Measurements from ENCODE around the gene CABLES2.

Gene CABLES2

DNA sequence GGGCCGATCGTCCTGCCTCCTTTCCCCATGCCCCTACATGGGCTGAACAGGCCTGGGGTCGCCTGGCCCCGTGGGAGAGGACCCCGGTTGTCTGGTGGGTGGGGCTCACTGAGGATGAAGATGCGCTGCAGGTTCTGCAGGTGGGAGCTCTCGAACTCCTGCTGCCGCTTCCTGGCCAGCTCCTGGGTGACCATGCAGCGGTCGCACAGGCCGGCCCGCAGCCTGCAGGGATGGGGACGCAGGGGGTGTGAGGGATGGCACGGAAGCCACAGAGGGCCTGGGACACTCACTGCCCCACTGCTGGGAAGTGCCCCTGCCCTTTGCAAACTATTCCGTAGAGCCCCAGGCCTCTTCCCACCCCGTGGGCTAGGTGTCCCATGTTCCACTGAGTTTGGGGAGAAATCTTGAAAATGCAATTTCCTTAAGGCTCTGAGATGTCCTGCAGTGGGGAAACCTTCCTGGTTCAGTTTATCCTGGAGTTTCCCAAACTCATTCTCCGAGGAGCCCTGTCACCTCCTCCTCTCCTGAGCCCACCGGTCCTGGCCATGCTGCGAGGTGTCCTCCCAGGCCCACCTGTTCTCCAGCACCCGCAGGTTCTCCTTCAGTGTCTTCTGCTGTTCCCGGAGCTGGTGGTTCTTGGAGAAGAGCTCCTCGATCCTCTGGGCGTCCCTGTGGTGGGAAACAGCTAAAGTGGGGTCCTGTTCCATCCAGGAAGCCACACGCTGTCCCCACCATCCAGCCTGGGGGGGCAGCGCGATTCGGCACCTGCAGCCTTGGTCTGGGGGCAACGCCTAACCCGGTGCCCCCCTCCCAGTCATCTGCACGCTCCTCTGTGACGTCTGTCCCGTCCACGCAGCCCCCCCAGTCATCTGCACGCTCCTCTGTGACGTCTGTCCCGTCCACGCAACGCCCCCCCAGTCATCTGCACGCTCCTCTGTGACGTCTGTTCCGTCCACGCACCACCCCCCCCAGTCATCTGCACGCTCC is 9.9 kb upstream of the CABLES2 start:
- Histone ChIP-seq H3K4me1 (ENCODE audit: control insufficient read depth, insufficient read depth, low read length, unreplicated experiment) (no peaks in the 10 kb centered on the region), H2AFZ (ENCODE audit: low read length, unreplicated experiment) (no peak overlapping the region), H3K4me3 (ENCODE audit: low read depth, low read length) (no peak overlapping the region), H3K79me2 (ENCODE audit: control insufficient read depth, insufficient read depth, low read length, unreplicated experiment) (no peaks in the 10 kb centered on the region), H3K27ac (ENCODE audit: low read depth, low read length) (no peak overlapping the region), H3K36me3 (ENCODE audit: insufficient read depth, low read length) (no peaks in the 10 kb centered on the region), H3K27me3 (ENCODE audit: insufficient read depth, low read length) (no peaks in the 10 kb centered on the region)

DNA sequence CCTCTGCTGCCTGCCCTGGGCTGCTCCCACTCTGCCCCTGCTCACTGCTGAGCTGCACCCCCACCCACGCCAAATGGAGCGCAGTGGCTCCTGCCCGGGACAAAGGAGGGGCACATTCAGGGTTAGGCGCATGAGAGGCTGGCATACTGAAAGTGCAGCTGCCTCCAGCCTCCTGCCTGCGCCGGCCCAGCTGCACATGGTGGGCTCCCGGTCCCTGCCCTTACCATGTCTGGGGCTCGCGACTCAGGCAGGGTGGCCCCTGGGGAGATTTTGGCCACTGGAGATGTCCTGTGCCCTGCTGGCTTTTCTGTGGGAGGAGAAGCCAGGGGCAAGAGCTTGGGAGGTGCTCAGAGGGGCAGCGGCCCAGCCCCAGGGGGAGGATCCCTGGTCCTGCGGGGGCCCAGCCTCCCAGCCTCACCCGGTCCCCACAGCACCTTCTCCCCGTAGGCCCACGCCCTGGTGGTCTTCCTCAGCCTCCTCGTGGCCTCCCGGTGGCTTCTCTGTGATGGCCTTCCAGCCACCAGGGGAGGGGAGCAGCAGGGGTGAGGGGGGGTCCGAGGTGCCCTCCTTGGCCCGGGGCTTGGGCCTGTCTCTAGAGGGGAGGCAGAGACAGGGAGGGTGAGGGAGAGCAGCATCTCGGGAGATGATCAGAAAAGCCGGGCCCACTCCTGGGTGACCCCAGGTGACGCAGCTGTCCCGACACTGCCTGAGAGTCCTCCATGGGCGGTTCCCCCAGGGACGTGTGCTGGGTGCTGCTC is 8.4 kb upstream of the CABLES2 start:
- Histone ChIP-seq H2AFZ (ENCODE audit: low read length, unreplicated experiment) (no peak overlapping the region), H3K27ac (ENCODE audit: low read depth, low read length) (no peak overlapping the region), H3K4me3 (ENCODE audit: low read depth, low read length) (no peak overlapping the region), H3K79me2 (ENCODE audit: control insufficient read depth, insufficient read depth, low read length, unreplicated experiment) (no peaks in the 10 kb centered on the region), H3K27me3 (ENCODE audit: insufficient read depth, low read length) (no peaks in the 10 kb centered on the region), H3K4me1 (ENCODE audit: control insufficient read depth, insufficient read depth, low read length, unreplicated experiment) (no peaks in the 10 kb centered on the region), H3K36me3 (ENCODE audit: insufficient read depth, low read length) (no peaks in the 10 kb centered on the region)

DNA sequence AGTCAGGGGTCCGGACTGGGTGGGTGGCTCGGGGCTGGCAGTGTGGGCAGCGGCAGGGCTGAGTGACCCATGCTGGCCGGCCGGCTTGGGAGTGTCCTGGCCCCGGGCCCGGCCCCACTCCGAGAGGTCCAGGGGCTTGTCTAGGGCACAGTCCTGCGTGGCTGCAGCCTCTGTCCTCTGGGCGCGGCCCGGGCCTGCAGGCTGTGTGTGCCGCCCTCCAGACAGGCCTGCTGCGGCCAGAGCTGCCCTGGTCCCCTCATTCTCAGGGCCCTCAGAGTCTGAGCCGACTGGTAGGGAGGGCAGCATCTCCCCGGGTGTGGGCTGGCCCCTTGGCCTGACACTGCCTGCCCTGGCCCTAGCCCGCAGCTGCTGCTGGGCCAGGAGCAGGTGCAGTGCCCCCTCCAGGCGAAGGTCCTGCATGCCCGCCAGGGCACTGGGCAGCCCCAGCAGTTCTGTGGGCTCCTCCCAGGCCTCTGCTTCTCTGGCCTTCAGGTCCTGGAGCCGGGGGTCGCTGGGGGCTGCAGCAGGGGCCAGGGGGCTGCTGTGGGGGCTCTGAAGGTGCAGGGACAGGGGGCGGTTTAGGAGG is 6.9 kb upstream of the CABLES2 start:
- Histone ChIP-seq H3K4me1 (ENCODE audit: control insufficient read depth, insufficient read depth, low read length, unreplicated experiment) (no peaks in the 10 kb centered on the region), H3K79me2 (ENCODE audit: control insufficient read depth, insufficient read depth, low read length, unreplicated experiment) (no peaks in the 10 kb centered on the region), H3K27ac (ENCODE audit: low read depth, low read length) (no peak overlapping the region), H3K27me3 (ENCODE audit: insufficient read depth, low read length) (no peaks in the 10 kb centered on the region), H3K36me3 (ENCODE audit: insufficient read depth, low read length) (no peaks in the 10 kb centered on the region), H2AFZ (ENCODE audit: low read length, unreplicated experiment) (no peak overlapping the region), H3K4me3 (ENCODE audit: low read depth, low read length) (no peak overlapping the region)

DNA sequence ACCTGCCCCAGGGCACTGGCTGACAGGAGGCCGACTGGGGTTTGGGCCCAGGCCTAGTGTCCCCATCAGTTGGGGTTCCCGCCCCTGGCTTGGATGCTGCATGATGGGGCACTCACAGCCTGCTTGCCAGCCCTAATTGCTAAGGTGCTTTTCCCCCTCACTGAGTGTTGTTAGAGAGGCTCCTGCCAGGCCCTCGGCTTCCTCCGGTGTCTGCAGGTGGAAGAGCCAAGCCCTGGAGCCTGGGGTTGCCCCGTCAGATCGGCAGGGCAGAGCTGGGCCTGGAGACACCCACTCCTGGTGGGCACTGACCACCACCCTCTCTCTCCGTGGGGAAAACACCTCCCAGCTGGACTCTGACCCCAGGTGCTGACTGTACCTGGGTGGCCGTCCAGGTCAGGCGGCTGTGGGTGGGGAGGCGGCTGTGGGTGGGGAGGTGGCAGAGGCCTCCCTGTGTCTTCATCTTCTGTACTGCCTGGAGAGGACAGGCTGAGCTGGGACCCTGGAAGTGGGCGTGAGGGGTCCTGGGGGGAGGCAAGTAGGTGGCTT is 6.0 kb upstream of the CABLES2 start:
- H3K27me3 ChIP-seq (ENCODE audit: insufficient read depth, low read length) = no peaks in the 10 kb centered on the region
- H3K79me2 ChIP-seq (ENCODE audit: control insufficient read depth, insufficient read depth, low read length, unreplicated experiment) = no peaks in the 10 kb centered on the region
- H3K4me3 ChIP-seq (ENCODE audit: low read depth, low read length) = no peak overlapping the region
- H2AFZ ChIP-seq (ENCODE audit: low read length, unreplicated experiment) = no peak overlapping the region
- no peaks in the 10 kb centered on the region for H3K36me3 ChIP-seq (ENCODE audit: insufficient read depth, low read length)
- no peak overlapping the region for H3K27ac ChIP-seq (ENCODE audit: low read depth, low read length)
- H3K4me1 ChIP-seq (ENCODE audit: control insufficient read depth, insufficient read depth, low read length, unreplicated experiment) = no peaks in the 10 kb centered on the region

DNA sequence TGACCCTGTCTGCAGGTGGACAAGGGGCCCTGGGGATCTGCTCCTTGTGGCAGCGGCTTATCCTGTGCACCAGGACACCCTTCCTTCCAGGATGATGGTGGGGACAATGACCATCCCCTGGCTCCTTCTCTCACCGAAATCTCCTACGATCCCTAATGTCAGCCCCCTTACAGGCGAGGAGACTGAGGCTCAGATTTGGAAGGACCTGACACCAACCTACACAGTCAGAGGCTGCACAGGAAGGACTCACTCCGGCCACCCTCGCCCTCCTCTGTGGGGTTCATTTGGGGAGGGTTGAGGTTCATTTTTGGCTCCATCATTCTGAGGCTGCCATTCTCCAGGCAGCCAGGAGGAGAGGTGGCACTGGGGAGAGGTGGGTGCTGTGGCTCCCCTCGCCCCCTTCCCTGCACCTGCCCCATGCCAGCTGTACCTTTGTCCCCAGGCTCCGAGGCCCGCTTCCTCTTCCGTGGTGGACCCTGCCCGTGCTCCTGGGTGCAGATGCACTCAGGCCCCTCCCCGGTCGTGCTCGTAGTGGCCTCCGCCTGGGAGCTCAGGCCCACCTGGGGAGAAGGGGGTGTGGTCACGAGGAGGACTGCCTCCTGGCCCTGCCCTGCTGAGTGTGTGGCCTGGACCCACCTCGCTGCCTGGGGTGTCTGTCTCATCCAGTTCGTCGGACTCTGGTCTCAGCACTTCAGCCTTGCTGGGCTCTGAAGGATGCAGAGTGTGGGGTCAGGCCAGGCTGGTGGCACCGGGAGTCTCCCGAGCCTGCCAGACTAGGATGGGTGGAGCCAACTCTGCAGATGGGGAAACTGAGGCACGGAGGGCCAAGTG is 5.3 kb upstream of the CABLES2 start:
- no peak overlapping the region for H2AFZ ChIP-seq (ENCODE audit: low read length, unreplicated experiment)
- H3K27me3 ChIP-seq (ENCODE audit: insufficient read depth, low read length) = no peaks in the 10 kb centered on the region
- no peak overlapping the region for H3K27ac ChIP-seq (ENCODE audit: low read depth, low read length)
- peaks cover 5% of the 10 kb centered on the region for H3K4me1 ChIP-seq (ENCODE audit: control insufficient read depth, insufficient read depth, low read length, unreplicated experiment)
- no peak overlapping the region for H3K4me3 ChIP-seq (ENCODE audit: low read depth, low read length)
- H3K79me2 ChIP-seq (ENCODE audit: control insufficient read depth, insufficient read depth, low read length, unreplicated experiment) = no peaks in the 10 kb centered on the region
- H3K36me3 ChIP-seq (ENCODE audit: insufficient read depth, low read length) = no peaks in the 10 kb centered on the region

DNA sequence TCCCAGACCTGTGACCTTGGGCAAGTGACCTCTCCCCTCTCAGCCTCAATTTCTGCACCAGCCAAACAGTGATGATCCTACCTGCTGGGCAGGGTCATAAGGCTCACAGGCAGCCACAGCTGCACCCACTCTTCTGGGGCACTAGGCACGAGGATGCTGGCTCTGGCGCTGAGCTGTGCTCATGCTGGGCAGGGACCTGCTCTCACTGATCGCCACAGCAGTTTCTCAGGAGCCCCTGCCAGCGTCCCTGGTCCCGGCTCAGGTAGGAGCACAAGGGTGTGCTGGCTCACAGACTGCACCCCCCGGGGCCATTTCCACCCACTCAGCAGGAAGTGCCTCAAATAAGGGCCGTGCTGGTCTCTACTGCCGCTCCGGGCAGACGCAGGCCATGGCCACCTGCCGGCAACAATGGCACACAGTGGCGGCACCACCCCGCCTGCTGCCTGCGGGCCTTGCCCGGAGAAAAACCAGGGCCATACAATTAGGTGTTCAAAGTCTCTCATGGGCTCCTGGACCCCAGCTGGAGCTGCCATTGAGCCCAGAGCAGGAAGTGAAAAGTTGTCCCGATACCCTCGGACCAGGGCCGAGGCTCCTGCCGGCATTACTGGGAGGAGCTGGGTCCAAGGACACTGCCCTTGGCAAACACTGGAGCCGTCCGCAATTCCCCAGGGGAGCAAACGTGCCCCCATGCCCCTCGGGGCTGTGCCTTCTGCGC is 4.6 kb upstream of the CABLES2 start:
- no peaks in the 10 kb centered on the region for H3K27me3 ChIP-seq (ENCODE audit: insufficient read depth, low read length)
- no peak overlapping the region for H2AFZ ChIP-seq (ENCODE audit: low read length, unreplicated experiment)
- no peak overlapping the region for H3K27ac ChIP-seq (ENCODE audit: low read depth, low read length)
- peaks cover 5% of the 10 kb centered on the region for H3K4me1 ChIP-seq (ENCODE audit: control insufficient read depth, insufficient read depth, low read length, unreplicated experiment)
- no peak overlapping the region for H3K4me3 ChIP-seq (ENCODE audit: low read depth, low read length)
- H3K36me3 ChIP-seq (ENCODE audit: insufficient read depth, low read length) = no peaks in the 10 kb centered on the region
- H3K79me2 ChIP-seq (ENCODE audit: control insufficient read depth, insufficient read depth, low read length, unreplicated experiment) = peaks cover 2% of the 10 kb centered on the region

DNA sequence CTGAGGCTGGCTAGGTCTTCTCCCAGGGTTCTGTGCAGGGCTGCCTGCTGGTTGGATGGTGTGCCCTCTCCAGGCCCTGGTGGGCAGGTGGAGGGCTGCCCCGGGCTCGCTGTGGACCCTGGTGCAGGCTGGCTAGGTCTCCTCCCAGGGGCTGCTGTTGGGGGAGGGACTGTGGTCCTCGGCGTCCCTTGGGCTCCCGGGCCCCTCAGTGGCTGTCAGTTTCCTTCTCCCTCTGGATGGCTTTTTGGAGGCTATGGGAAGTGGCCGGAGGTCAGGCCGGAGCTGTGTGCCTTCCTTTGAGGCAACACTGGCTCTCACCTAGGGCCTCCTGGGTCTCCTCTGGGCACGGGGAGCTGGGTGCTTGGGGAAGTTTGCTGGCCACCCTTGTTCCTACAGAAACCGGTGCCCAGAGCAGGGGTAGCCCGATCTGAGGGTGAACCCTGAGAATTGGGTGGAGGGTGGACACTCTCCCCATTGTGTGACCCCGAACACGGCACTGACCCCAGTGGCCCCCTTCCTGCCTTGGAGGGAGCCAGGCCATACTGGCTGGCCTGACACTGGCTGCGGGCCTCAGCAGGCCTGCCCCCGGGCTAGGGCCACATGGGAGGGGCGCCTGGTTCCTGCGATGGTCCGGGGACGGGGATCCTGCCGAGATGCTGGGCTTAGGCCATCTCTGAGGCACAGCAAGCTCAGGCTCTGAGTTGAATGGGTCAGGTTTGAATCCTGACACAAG is 3.8 kb upstream of the CABLES2 start:
- Histone ChIP-seq H3K79me2 (ENCODE audit: control insufficient read depth, insufficient read depth, low read length, unreplicated experiment) (peaks cover 8% of the 10 kb centered on the region), H3K27me3 (ENCODE audit: insufficient read depth, low read length) (no peaks in the 10 kb centered on the region), H3K27ac (ENCODE audit: low read depth, low read length) (no peak overlapping the region), H2AFZ (ENCODE audit: low read length, unreplicated experiment) (no peak overlapping the region), H3K4me1 (ENCODE audit: control insufficient read depth, insufficient read depth, low read length, unreplicated experiment) (peaks cover 11% of the 10 kb centered on the region), H3K4me3 (ENCODE audit: low read depth, low read length) (no peak overlapping the region), H3K36me3 (ENCODE audit: insufficient read depth, low read length) (no peaks in the 10 kb centered on the region)

DNA sequence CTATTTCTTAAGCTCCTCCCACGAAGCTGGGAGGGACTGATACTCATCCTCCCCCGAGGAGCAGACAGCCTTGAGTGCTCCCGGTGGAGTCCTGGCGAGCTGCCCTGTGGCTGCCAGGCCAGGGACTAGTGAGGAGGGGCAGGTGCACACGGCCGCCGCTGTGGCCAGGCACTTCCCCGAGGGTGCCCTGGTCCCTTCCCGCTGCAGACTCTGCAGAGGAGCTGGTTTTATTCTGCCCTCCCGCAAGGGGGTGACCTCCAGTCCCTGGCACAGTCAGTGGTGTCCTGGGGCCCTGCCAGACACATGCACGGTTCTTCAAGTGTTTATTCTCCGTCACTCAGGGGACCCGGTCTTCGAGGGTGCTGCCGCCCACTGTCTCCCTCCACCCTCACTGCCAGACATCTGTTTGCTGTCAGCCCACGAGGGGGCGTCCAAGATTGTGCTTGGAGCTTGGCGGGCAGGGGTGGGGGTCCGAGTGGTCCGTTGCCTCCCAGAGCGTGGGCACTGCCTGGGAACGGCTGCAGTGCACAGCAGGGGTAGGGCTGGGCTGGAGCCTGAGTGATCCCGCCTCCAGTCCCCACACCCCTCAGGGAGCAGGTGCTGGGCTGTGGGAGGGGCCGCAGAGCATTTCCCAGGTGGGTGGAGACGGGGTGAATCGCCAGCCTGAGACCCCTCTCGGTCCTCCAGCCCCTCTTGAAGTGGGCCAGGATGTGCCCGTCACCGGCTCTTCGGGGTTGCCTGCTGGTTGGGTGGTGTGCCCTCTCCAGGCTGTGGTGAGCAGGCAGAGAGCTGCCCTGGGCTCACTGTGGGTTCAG is 3.1 kb upstream of the CABLES2 start:
- Histone ChIP-seq H3K4me3 (ENCODE audit: low read depth, low read length) (no peak overlapping the region), H3K27me3 (ENCODE audit: insufficient read depth, low read length) (no peaks in the 10 kb centered on the region), H3K36me3 (ENCODE audit: insufficient read depth, low read length) (no peaks in the 10 kb centered on the region), H3K79me2 (ENCODE audit: control insufficient read depth, insufficient read depth, low read length, unreplicated experiment) (peaks cover 8% of the 10 kb centered on the region), H3K4me1 (ENCODE audit: control insufficient read depth, insufficient read depth, low read length, unreplicated experiment) (peaks cover 15% of the 10 kb centered on the region), H3K27ac (ENCODE audit: low read depth, low read length) (no peak overlapping the region), H2AFZ (ENCODE audit: low read length, unreplicated experiment) (no peak overlapping the region)

All from ACC112 (cell line).